ENCODE results near the gene RBM22.

RBM22 gene

DNA sequence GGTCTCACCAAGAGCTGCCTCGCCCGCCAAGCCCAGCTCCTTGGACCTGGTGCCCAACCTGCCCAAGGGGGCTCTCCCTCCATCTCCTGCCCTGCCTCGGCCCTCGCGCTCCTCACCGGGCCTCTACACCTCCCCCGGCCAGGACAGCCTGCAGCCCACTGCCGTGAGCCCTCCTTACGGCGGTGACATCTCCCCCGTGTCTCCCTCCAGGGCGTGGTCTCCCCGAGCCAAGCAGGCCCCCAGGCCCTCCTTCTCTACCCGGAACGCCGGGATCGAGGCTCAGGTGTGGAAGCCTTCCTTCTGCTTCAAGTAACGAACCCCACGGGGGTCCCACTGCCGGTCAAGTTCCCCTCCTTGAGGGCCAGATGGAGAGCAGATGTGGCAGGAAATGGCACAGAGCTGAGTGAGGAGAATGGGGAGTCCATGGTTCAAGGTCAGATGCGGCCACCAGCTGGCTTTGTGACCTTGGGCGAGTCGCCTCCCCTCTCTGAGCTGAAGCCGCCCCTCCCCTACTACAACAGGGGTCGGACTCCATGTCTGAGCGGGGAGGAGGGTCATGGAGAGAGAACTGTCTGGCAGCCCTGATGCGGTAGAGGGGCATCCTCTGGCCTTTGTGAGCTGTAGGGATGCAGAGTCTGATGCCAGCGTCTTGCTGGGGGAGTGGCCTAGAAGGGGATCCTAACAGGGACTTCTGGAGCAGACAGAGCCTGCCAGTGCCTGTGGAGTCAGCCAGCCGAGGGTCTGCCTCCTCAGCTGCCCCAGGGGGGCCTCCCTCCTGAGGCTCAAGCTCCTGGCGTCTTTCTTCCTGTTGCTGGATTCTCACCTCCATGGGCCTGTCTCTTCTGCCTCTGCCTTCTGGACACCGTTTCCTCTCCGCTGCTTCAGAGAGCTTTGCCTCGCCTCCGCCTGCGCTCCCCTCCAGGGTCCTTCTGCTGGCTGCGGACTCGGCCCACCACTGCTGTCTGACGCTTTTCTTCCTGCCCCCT, 50.5 kb downstream of the RBM22 start:
- DNase-seq: no peak

DNA sequence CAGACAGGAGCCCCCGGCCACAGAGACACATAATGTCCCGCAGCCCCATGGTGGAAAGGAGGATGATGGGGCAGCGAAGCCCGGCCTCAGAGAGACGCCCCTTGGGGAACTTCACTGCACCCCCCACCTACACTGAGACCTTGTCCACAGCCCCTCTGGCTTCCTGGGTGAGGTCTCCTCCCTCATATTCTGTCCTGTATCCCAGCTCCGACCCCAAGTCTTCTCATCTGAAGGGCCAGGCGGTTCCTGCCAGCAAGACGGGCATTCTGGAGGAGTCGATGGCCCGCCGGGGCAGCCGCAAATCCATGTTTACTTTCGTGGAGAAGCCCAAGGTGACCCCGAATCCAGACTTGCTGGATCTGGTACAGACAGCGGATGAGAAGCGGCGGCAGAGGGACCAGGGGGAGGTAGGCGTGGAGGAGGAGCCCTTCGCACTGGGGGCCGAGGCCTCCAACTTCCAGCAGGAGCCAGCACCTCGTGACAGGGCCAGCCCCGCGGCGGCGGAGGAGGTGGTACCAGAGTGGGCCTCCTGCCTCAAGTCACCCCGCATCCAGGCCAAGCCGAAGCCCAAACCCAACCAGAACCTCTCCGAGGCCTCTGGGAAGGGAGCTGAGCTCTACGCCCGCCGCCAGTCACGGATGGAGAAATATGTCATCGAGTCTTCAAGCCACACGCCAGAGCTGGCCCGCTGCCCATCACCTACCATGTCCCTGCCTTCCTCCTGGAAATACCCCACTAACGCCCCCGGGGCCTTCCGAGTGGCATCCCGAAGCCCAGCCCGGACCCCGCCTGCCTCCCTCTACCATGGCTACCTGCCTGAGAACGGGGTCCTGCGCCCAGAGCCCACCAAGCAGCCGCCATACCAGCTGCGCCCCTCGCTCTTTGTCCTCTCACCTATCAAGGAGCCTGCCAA, 51.5 kb downstream of the RBM22 start:
- no peak for DNase-seq

DNA sequence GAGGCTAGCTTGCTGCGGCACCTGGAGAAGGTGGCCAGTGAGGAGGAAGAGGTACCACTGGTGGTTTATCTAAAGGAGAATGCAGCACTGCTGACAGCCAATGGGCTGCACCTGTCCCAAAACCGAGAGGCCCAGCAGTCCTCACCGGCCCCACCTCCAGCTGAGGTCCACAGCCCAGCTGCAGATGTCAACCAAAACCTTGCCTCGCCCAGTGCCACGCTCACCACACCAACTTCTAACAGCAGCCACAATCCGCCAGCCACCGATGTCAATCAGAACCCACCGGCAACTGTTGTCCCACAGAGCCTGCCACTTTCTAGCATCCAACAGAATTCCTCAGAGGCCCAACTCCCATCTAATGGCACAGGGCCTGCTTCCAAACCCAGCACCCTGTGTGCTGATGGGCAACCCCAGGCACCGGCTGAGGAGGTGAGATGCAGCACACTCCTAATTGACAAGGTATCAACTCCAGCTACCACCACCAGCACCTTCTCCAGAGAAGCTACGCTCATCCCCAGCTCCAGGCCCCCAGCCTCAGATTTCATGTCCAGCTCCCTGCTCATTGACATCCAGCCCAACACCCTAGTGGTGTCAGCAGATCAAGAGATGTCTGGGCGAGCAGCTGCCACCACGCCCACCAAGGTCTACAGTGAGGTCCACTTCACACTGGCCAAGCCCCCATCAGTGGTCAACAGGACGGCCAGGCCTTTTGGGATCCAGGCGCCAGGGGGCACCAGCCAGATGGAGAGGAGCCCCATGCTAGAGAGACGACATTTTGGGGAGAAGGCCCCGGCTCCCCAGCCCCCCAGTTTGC, 52.4 kb downstream of the RBM22 start:
- no peak for DNase-seq

DNA sequence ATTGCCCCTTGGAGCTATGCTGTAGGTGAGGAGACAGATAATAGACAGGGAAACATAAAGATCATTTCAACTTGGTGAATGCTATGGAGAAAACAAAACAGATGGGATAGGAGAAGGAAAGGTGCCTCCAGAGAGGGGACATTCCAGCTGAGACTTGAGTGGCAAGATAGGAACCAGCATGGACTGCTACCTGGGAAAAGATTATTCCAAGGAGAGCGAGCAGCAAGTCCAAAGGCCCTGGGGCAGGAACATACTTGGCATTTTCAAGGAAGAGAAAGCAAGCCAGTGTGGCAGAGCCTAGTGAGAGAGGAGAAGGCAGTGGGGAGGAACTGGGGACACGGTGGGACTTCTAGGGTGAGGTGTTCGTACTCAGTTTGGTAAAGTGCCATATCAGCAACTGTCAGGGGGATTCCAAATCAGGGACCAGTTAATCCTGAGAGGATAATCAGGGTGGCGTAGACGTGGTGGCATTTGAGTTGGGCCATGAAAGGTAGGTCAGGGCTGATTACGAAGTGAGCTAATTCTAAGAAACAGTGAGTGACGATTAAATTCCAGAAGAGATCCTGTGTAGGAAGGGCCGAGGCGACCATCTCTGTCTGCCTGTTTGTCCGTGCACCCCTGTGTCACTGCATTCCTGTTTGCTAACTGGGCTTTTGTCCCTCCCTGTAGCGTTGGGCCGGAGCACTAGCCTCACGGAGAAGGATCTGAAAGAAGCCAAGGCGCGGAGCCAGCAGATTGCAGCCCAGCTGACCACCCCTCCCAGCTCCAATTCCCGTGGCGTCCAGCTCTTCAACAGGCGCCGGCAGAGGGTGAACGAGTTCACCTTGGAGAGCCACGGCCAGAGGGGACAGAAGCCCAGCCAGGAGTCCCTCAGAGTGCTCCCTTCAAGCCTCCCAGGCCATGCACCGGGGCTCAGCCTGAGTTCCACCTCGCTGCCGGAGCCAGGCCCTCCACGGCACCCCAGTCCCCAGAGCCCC, 53.3 kb downstream of the RBM22 start:
- DNase-seq: no peak

DNA sequence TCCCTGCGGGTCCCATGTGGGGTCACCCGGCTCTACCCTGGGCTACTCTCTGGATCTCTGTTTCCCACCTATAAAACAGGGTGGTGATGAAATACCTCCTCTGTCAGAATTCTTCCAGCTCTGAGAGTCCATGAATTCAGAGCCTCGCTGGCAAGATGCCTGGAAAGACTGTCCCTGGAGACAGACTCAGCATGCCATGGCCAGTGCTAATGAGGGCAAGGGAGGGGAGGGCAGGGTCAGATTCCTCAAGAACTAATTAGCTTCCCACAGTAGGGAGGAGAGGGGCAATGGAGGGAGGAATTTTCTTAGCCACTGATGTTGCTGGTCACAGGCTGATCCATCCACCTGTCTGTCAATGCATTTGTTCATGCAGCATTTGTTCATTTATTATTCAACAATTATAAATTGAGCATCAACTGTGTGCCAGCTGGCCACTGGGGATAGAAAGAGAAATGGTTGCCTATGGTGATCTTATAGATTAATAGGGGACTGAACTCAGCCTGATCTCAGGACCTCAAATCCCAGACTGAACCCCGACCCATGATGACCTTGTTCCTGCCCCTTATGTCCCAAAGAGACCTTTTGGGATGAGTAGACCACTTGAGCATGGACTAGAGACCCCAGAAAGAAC, 55.7 kb downstream of the RBM22 start:
- no peak for DNase-seq

DNA sequence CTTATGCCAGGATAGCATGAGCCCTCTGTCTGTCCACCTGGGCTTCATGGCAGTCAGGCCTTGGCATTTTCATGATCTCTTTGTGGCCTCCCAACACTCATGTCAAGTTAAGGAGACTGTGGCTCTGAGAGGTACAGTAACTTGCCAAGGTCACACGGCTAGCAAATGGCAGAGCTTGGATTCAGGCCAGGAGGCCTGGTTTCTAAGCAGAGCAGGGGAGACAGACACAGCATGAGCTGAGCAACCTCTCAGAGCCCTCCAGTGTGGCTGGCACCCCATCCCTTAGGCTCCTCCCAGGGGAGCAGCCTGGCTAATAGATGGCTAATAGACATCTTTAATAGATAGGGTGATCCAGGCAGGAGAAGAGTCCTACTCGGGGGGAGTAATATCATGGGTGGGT, 56.3 kb downstream of the RBM22 start:
- DNase-seq: no peak

DNA sequence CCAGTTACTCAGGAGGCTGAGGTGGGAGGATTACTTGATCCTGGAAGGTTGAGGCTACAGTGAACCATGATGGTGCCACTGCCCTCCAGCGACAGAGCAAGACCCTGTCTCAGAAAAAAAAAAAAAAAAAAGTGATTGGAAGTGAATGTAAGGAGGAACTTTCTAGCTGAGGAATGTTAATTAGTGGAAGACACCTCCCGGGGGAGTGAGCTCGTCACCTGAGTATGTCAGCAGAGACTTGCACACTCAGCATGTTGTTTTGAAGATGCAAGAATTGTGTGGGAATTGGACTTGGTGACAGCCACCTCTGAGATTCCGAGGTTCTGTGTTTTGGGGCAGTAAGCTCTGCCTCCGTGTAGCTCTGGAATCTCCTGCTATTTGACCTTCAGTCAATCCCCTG, 56.8 kb downstream of the RBM22 start:
- DNase-seq: no peak

DNA sequence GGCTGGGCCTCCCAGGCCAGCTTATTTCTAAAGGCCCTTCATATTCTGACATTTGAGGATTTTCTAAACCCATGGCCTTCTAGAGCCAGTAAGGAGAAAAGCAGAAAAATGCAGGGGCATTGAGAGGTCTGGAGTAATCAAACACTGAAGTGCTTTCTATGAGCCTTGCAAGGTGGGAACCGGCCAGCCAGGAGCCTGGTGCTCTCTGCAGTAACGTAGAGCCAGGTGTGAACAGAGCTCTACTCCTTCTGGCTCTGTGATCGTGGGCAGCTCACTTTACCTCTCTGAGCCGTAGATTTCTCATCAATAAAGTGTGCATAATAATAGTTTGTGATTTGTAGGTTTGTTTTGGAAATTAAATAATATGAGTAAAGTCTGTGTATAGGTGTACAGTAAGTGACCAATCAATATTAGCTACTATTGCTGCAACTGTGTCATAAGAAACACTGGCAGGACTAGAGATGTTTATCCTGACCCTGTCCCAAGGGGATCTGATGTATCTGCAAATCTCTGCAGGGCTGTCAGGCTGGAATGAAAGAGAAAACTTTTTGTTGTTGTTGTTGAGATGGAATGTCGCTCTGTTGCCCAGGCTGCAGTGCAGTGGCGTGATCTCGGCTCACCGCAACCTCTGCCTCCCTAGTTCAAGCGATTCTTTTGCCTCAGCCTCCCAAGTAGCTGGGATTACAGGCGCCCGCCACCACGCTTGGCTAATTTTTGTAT, 57.7 kb downstream of the RBM22 start:
- no peak for DNase-seq

DNA sequence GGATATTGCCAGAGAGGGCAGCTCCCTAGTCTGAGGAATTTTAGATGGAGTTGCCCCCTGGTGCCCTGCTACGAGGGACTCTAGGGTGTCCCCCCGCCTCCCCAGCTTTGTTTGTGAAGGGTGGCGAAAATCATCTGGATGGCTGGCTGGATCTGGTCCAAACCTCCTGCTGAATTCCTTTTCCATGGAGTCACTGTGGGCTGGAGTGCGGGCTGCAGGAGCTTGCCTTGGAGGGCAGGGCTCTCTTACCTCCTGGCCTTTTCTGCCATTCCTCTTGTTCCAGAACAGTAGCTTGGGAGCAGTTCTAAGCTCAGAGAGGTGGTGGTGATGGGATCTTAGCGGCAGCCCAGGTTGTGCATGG, 58.3 kb downstream of the RBM22 start:
- no peak for DNase-seq

DNA sequence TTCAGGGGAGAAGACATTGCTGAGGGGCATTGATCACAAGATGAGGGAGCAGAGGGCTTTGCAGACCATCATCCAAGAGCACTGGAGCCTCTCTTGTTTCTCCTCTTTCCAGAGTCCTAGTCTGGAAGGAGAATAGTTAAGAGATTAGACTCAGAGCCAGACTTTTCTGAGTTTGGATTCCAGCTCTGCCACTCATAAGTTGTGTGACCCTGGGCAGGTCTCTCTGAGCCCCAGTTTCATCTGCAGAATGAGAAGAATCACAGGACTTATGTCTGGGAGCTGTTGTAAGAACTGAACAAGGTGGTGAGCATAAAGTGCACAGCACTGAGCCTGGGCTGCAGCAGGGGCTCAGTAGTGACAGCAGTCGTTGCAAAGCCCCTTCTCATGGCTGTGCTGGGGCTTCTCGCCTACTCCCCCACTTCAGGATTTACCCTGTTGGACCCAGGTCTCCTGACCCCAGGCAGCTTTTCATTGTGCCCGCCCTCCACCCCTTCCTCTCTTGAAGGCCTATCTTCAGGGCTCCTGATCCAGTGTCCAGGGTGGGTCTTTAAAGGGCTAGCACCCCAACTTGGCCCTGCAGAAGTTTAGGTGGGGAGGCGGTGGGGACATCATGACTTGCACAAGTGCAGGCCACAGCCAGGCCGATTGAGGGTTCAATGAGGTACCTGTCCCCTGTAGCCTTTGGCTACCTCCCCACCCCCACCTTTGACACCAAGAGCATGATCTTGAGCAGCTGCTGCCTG, 58.9 kb downstream of the RBM22 start:
- DNase-seq: no peak

DNA sequence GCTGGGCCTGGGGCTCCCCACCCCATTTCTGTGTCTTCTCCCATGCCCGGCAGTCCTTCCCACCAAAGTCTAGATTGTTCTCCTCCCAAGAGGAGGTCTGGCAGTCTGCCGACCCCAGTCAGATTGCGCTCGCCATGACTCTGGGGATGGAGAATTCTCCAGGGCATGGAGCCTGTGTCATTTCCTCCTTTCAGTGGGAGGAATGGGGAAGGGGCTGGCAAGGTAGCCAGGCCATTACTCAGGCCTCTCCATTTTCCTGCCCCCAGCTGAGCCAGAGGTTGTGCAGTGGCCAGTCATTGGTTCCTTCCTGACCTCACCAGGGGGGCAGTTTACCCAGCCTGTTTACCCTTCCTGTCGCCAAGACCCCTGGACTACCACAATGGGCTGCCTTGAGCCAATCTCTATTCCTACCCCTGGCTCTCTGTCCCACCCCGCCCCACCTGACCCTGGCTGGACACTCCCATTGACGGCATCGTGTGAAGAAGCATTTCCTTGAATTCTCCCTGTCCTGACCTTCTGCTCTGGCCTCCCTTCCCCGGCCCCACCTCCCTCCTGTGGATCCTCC, 59.8 kb downstream of the RBM22 start:
- DNase-seq: no peak

All from activated effector memory CD4-positive, alpha-beta T cell treated with anti-CD3 and anti-CD28 coated beads, Interleukin-2, amount 50 U/mL, for 16 hours (primary cell).